GM06990 (cell line): ENCODE data around the gene NCOR1.

ENCODE experiments used
- DNase-seq: peaks from one replicate; pipeline ENCODE4 v3.0.0-alpha.2; 2011; ENCODE audit not compliant: insufficient read length; ENCODE audit errors: extremely low read depth
- H3K27me3 ChIP-seq: replicated peaks from 2 replicates; pipeline ENCODE4 v1.6.0; 2011; ENCODE audit warnings: low read length; ENCODE audit not compliant: control insufficient read depth, insufficient read depth
- H3K36me3 ChIP-seq: 2 replicates; pipeline ENCODE4 v1.5.1; 2011; ENCODE audit warnings: low read length; ENCODE audit not compliant: control insufficient read depth, insufficient read depth
- H3K4me3 ChIP-seq: replicated peaks from 2 replicates; pipeline ENCODE4 v1.5.1; 2011; ENCODE audit warnings: low read depth, mild to moderate bottlenecking, control low read depth, low read length
- CTCF ChIP-seq: IDR thresholded peaks from 2 replicates; pipeline ENCODE4 v1.5.1; 2011; ENCODE audit warnings: low read length, control low read depth, mild to moderate bottlenecking, inconsistent platforms; ENCODE audit not compliant: insufficient read depth, poor library complexity, severe bottlenecking

NCOR1 gene

GRCh38 chr17:16254773-16255400 lies 39.6 kb upstream of the NCOR1 start:
- TF ChIP-seq CTCF, result no peak
- H3K27me3 ChIP-seq, result no peaks in the 10 kb centered on the region
- DNase-seq, result no peak
- no peak overlapping the region for H3K4me3 ChIP-seq
- no peaks in the 10 kb centered on the region for H3K36me3 ChIP-seq

DNA sequence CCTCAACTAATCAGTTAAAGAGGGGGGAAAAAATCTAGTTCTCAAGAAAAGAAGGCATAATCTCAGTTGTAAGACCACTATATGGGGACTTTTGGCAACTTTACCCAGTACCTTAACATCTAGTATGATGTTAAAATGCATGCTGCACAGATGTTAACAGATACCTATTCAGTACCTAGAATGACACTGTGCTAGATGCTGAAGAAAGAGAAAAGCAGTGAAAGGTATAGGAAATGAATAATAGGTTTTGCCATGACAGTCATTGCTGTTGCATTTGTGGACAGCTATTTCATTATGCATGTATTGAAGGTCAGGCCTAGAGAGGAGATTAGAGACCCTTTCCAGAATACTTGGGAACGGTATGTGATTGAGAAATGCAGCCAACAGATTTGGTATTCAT lies 36.2 kb upstream of the NCOR1 start:
- DNase-seq, result no peak
- Histone ChIP-seq H3K4me3 (no peak overlapping the region), H3K36me3 (no peaks in the 10 kb centered on the region), H3K27me3 (no peaks in the 10 kb centered on the region)
- no peak for TF ChIP-seq CTCF

GRCh38 chr17:16251043-16251442 lies 35.7 kb upstream of the NCOR1 start:
- H3K36me3 ChIP-seq, result no peaks in the 10 kb centered on the region
- H3K4me3 ChIP-seq, result no peak overlapping the region
- no peak for DNase-seq
- TF ChIP-seq CTCF, result no peak
- no peaks in the 10 kb centered on the region for H3K27me3 ChIP-seq

GRCh38 chr17:16250635-16251034 lies 35.3 kb upstream of the NCOR1 start:
- Histone ChIP-seq H3K4me3 (no peak overlapping the region), H3K36me3 (no peaks in the 10 kb centered on the region), H3K27me3 (no peaks in the 10 kb centered on the region)
- no peak for DNase-seq
- TF ChIP-seq CTCF, result no peak

GRCh38 chr17:16247586-16247984 lies 32.3 kb upstream of the NCOR1 start:
- no peak for TF ChIP-seq CTCF
- no peaks in the 10 kb centered on the region for H3K27me3 ChIP-seq
- no peak overlapping the region for H3K4me3 ChIP-seq
- DNase-seq, result no peak
- H3K36me3 ChIP-seq, result no peaks in the 10 kb centered on the region

DNA sequence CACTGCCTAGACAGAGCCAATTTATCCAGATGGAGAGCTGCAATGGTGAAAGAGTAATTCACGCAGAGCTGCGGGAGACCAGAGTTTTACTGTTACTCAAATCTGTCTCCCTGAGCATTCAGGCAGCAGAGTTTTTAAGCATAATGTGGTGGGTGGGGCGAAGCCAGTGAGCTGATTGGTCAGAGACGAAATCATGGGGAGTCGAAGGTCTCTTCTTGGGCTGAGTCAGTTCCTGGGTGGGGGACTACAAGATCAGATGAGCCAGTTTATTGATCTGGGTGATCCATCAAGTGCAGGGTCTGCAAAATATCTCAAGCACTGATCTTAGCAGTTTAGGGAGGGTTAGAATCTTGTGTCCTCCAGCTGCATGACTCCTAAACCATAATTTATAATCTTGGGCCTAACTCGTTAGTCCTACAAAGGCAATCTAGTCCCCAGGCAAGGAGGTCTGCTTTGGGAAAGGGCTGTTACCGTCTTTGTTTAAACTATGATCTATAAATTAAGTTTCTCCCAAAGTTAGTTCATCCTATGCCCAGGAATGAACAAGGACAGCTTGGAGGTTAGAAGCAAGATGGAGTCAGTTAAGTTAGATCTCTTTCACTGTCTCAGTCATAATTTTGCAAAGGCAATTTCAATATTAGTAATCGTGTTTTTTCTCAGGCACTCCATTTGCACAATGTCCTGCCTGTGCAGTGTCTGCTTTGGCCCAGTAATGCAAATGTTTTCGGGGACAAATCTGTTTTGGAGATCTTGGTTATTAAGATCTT lies 28.6 kb upstream of the NCOR1 start:
- H3K27me3 ChIP-seq, result no peaks in the 10 kb centered on the region
- TF ChIP-seq CTCF, result no peak
- no peak overlapping the region for H3K4me3 ChIP-seq
- H3K36me3 ChIP-seq, result no peaks in the 10 kb centered on the region
- DNase-seq, result no peak
